ENCODE results near the gene TIMP3.

Gene TIMP3

DNA sequence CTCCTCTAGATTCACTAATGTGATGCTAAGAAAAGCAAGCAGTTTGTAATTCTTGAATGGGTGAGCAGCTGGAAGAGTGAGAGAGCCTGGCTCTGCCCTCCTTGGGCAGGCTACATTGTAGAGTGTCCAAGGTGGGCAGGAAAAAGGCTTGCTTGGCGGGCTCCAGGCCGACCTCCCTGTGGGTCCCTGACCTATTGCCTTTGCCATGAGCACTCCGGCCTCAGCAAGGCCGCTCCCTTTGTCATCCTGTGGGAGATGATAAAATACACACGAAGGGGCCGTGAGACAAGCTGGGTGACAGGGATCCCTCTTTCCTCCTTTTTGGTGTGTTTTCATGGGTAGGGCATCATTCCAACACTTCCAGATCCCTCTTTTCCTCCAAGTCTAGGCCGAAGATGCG is 41.8 kb downstream of the TIMP3 start:
- in situ Hi-C loops (cut with MboI; ENCODE audit: low pct_unique_long_range_greater_than_20kb, low sequenced_read_pairs): loop anchor here (25.0 kb wide), 1 partner anchor 144 kb away; no protein-coding TSS in a partner anchor
- no peak for DNase-seq

DNA sequence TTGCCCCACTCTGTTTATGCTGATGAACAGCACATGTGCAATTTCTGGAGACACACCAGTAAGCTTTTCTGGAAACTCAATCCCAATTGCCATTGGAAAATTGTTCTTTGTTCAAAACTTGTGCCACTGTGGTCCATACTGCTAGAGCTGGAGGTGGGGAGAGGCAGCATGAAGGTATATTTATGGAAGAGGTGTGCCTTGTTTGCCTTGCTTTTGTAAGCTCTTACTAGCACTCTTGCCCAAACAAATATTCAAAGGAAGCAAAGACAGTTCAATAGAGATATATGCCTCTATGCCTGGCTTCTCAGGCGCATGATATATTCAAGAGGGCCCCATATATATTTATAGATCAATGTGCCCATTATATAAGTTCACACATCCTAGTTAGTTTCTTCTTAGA is 42.7 kb downstream of the TIMP3 start:
- DNase-seq: no peak
- in situ Hi-C loops (cut with MboI; ENCODE audit: low pct_unique_long_range_greater_than_20kb, low sequenced_read_pairs): loop anchor here (25.0 kb wide), 1 partner anchor 143 kb away; no protein-coding TSS in a partner anchor

DNA sequence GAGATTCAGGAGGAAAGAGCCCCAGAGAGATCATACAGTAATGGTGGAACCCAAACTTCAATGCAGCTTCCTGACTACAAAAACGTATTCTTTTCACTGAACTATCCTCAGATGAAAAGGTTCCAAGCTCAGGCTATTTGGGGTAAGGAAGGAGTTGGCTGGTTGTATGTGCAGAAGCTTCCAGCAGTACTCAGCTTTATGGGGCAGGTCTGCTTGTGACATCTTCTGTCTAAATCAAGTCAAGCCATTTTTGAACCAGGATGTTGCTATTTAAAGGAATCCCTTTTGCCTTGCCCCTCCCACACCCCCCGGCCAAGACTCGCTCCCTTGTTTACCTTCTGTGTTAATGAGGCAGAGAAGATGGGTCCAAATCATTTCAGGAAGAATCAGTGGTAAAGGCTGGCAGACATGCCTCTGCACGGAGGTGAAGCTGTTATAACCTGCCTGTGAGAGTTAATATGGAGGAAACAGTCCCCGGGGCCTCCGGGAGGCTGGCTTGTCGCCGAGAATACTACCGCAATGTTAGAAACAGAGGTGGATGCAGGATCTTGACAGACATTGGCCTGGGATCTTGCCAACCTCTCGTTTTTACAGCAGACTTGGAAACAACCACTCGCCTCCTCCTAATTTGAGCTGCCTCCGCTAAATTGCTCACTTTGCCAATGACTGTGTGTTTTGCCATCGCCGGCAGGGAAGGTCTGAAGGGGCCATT is 45.4 kb downstream of the TIMP3 start:
- no peak for DNase-seq
- in situ Hi-C loops (cut with MboI; ENCODE audit: low pct_unique_long_range_greater_than_20kb, low sequenced_read_pairs): loop anchor here (25.0 kb wide), 1 partner anchor 140 kb away; no protein-coding TSS in a partner anchor

DNA sequence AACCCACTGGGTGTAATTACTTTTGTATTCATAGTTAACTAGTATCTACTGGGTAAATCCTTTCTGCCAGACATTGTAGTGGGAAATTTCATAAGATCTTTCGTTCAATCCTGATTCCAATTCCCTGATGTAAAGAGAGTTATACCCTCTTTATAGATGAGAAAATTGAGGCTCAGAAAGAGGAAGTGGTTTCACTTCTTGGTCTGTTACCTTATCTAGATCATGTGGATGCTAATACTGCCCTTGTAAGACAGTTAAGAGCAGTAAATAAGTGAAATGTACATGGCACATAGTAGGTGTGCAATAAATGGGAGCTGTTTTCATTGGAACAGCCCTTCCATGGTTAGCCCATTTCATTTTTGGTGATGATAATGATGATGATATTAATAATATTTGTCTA is 46.7 kb downstream of the TIMP3 start:
- DNase-seq: no peak
- in situ Hi-C loops (cut with MboI; ENCODE audit: low pct_unique_long_range_greater_than_20kb, low sequenced_read_pairs): loop anchor here (25.0 kb wide), 1 partner anchor 139 kb away; no protein-coding TSS in a partner anchor

DNA sequence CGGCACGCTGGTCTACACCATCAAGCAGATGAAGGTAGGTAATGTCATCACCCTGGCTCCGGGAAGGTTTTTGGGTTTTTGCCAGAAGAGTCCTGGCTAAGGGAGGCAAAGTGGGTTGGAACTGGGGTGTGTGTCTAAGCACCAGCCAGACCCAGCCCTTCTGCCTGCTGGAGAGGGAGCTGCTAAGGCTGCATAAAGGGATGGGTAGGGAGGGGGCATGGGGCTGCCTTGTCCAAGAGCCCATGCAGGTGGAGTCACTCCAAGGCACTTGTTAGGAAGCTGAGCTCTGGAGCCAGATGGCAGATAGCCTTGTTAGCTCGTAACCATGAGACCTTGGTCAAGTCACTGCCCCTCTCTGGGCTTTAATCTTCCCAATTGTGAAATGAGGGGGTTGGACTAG is 48.0 kb downstream of the TIMP3 start:
- in situ Hi-C loops (cut with MboI; ENCODE audit: low pct_unique_long_range_greater_than_20kb, low sequenced_read_pairs): loop anchor here (25.0 kb wide), 1 partner anchor 138 kb away; no protein-coding TSS in a partner anchor
- no peak for DNase-seq

DNA sequence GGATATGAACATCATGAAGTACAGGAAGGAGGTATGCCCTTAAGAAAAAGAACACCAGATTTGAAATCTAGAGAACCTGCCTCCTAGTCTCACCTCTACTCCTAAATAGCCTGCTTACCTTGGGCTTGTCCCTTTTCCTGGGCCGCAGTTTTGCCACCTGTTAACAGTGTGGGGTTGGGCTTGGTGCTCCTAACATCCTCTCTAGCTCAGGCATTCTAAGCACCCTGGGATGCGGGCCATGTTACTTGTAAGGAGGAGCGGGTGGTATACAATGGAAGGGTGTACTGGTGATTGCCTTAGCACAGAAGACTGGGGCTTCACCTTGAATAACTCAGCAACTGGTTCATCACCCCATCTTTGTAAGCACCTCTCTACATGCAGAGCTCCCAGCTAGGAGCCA is 48.7 kb downstream of the TIMP3 start:
- no peak for DNase-seq
- in situ Hi-C loops (cut with MboI; ENCODE audit: low pct_unique_long_range_greater_than_20kb, low sequenced_read_pairs): no loop called here

DNA sequence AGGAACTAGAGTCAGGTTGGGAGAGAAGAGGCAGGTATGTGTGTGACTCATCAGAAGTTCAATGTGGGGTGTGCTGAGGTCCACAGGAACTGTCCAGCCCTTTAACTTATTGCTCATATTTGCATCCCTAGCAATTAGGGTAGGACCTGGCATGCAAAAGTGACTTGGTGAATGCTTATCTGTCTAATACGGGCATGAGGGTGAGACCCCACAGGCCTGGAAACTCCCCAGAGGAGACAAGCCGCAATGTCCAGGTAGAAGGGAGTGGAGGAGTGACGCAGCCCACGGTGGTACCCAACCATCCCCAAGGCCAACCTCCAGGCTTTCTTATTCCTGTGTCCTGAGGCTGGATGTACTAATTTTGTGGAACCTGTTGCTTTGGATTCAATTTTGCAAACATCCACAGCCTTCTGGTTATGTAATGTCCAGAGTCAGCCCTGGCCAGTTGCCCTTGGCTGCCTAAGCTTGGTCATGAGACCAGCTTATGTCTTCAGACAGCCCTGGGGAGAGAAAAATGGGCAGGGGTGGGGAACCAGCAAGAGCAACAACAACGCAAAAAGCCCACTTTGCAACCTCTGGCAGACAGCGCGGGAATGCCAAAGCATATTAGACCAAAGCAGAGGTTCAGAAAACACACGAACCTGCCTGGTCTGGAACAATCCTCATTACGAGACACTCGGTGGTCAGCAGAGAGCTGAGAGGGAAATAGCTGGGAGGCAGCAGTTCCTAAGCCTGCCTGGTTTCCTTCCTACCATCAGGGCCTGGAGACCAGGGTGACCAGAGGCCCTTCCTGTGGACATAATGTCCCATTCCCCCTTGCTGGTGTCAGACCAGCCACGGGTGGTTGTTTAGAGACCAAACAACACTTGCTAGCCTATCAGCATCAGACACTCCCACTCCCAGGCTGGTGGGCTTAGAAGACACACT is 49.3 kb downstream of the TIMP3 start:
- DNase-seq: no peak
- in situ Hi-C loops (cut with MboI; ENCODE audit: low pct_unique_long_range_greater_than_20kb, low sequenced_read_pairs): no loop called here

DNA sequence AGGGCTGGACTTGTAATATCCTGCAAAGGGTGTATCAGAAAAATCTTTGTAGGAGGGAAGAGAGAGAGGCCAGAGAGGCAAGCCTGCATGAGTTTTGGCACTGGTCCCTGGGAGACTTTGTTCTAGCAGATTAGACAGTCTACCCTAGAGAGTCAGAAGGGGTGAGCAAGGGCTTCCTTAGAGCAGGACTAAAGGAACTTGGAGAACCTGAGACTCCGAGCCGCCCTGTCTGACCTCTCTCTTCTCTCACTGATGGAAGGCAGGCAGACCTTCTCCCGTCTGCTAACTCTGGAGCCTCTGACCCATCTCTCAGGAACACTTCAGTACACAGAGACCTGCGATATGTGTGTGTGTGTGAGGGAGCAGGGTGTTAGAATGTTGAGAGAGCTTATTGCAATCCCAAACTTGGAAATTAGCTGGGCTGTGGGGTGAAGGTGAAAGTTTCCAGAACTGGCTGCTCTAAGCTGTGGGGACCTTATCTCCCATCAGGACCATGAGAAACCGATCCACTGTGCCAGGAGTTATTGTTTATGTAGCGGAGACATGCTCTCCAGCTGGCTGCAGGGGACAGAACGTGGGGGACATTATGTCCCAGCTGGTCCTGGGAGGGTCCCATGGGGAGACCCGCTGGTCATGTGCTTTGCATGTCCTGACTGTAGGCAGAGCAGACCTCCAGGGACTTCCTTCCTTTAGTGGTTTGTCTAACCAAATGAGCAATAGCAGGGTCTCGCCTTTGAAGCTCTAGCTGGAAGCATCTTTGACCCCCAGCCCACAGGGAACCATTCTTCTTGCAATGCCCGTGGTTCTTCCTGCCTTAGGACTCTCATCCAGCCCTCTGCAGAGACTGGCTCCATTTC is 51.1 kb downstream of the TIMP3 start:
- in situ Hi-C loops (cut with MboI; ENCODE audit: low pct_unique_long_range_greater_than_20kb, low sequenced_read_pairs): no loop called here
- no peak for DNase-seq

DNA sequence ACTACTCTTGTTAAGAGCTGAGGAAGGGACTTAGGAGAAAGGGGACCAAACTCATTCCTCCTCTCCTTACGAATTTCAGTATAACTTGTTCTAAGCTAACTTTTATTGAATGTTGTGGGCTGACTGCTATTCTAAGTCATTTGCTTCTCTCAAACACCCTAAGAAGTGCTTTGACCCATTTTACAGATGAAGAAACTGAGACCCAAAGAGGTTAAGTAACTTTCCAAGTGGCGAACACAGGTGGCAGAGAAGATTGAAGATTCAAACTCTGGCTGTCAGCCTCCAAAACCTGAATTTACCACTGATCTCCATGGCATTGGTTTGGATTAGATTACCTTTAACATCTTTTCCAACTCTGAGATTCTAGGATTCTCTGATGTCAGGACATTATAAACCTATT is 52.2 kb downstream of the TIMP3 start:
- no peak for DNase-seq
- in situ Hi-C loops (cut with MboI; ENCODE audit: low pct_unique_long_range_greater_than_20kb, low sequenced_read_pairs): no loop called here

DNA sequence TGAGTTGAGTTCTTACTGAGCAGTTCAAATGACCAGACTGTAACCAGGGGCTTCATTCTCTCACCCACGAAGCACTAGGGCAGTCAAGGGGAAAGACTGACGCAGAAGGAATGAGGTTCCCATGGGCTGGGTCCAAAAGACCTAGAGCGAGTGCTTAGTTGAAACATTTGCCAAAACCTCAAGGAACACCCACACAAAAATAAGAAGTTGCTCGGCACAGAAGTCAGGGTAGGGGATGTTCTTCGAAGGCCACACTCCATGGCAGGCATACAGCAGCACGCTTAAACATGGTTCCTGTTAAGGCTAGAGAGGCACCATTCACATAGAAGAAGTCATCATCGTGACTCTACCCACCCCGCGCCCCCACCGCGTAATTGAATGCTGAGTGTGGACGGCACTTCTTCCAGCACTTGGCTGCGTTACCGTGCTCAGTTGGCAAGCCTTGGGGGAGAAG is 52.9 kb downstream of the TIMP3 start:
- DNase-seq: no peak
- in situ Hi-C loops (cut with MboI; ENCODE audit: low pct_unique_long_range_greater_than_20kb, low sequenced_read_pairs): no loop called here

DNA sequence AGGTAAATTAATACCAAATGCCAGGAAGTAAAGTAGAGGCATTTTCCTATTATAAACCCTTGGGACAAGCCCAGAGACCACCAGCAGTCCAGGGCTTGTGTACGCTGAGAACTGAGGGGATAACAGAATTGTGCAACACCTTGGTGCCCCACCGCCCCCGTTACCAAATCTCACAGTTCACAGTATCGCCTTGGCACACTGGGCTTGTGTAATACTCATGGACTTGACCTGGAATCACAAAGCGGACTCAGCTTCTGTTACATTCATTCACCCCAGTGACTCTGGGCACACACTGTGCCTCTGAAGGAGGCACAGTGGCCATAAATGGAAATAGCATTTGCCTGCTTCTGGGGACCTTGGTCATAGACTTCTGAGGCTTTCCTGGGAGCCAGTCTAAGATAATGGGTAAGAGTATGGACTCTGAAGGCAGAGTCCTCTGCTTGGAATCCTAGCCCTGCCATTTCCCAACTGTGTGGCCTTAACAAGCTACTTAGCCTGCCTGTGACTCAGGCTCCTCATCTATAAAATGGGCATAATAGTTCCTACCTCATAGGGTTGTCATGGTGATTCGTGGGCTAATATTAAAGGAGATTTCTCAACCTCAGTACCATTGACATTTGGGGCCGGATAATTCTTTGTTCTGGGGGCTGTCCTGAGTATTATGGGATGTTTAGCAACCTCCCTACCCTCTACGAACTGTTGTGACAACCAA is 53.7 kb downstream of the TIMP3 start:
- in situ Hi-C loops (cut with MboI; ENCODE audit: low pct_unique_long_range_greater_than_20kb, low sequenced_read_pairs): no loop called here

DNA sequence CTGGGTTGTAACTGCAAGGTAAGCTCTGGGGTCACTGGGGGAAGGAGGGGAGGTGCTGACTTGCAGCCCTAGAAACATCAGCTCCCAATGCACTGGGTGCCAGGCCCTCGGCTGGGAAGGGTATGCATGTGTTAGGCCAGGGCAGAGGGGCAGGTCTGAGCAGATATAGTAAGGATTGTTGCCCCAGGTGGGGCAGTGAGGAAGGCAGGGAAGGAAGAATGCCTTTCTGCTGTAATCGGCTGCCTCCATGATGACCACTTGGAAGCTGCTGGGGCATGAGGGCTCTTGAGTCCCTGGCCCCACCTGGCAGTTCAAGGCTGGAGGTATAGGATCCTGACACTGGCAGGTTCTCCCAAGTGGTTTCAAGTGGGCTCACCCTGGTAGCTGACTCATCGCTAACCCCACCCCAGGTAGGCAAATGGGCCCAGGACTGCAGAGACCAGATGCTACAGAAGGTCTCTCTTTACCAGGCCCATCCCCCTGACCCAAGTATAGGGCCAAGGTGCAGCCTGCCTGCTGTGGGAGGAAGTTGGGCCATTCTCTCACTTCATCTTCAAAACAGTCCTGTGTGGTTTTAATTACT is 56.7 kb downstream of the TIMP3 start:
- in situ Hi-C loops (cut with MboI; ENCODE audit: low pct_unique_long_range_greater_than_20kb, low sequenced_read_pairs): no loop called here

More for the DNA sequence above, 53.7 kb downstream of the TIMP3 start:
- no peak for DNase-seq

DNA sequence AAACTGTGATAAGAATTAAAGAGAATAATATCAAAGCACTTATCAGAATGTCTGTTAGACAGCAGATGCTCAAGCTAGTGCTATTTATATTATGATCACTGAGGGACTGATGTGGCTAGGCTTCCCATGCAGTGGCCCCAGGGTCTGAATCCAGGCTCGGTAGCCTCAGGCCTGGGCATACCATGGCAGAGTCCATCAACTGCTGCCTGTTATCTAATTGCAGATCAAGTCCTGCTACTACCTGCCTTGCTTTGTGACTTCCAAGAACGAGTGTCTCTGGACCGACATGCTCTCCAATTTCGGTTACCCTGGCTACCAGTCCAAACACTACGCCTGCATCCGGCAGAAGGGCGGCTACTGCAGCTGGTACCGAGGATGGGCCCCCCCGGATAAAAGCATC is 57.5 kb downstream of the TIMP3 start:
- DNase-seq: no peak
- in situ Hi-C loops (cut with MboI; ENCODE audit: low pct_unique_long_range_greater_than_20kb, low sequenced_read_pairs): no loop called here

More for the DNA sequence above, 56.7 kb downstream of the TIMP3 start:
- DNase-seq: no peak

DNA sequence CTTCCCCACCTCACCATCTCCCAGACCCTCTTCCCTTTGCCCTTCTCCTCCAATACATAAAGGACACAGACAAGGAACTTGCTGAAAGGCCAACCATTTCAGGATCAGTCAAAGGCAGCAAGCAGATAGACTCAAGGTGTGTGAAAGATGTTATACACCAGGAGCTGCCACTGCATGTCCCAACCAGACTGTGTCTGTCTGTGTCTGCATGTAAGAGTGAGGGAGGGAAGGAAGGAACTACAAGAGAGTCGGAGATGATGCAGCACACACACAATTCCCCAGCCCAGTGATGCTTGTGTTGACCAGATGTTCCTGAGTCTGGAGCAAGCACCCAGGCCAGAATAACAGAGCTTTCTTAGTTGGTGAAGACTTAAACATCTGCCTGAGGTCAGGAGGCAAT is 58.2 kb downstream of the TIMP3 start:
- in situ Hi-C loops (cut with MboI; ENCODE audit: low pct_unique_long_range_greater_than_20kb, low sequenced_read_pairs): no loop called here
- no peak for DNase-seq

DNA sequence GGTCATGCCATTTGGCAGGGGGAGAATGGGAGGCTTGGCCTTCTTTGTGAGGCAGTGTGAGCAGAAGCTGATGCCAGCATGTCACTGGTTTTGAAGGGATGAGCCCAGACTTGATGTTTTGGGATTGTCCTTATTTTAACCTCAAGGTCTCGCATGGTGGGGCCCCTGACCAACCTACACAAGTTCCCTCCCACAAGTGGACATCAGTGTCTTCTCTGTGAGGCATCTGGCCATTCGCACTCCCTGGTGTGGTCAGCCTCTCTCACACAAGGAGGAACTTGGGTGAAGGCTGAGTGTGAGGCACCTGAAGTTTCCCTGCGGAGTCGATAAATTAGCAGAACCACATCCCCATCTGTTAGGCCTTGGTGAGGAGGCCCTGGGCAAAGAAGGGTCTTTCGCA is 59.8 kb downstream of the TIMP3 start:
- in situ Hi-C loops (cut with MboI; ENCODE audit: low pct_unique_long_range_greater_than_20kb, low sequenced_read_pairs): no loop called here
- no peak for DNase-seq

DNA sequence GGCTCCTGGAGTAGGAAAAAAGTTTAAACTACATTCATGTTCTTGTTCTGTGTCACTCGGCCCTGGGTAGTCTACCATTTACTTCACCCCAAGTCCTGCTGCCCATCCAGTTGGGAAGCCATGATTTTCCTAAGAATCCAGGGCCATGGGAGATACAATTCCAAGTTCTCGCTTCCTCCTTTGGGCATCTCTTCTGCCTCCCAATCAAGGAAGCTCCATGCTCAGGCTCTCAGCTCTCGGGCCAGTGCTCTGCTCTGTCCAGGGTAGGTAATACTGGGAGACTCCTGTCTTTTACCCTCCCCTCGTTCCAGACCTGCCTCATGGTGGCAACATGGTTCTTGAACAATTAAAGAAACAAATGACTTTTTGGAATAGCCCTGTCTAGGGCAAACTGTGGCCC is 60.6 kb downstream of the TIMP3 start:
- no peak for DNase-seq
- in situ Hi-C loops (cut with MboI; ENCODE audit: low pct_unique_long_range_greater_than_20kb, low sequenced_read_pairs): no loop called here

DNA sequence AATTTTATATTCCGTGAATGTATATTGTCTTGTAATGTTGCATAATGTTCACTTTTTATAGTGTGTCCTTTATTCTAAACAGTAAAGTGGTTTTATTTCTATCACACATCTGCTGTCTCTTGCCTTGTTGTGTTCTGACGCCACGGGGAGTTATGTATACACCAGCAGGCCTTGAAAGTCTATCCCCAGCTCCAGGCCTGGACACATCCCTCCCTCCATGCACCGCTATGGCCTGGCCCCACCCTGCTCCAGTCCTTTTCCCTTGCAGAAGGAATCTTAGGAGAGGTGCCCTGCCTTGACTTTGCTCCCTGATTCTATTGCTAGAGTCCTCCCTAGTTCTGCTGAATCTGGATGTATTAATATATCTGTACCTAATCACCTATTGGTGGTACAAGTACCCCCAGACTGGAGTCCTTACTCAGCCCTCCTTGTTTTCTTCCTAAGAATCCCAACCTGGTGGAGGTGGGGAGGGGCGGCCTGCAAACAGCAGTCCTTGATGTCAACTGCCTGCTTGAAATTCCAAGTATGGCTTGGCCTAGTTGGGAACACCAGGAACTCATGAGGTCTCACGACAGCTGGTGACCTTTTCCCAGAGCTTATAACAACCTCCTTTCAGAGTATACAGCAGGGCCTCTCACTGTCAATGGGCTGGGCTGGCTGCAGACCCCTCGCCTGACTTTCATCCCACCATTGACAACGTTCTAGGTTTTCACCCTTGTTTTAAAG is 61.6 kb downstream of the TIMP3 start:
- DNase-seq: no peak
- in situ Hi-C loops (cut with MboI; ENCODE audit: low pct_unique_long_range_greater_than_20kb, low sequenced_read_pairs): no loop called here

DNA sequence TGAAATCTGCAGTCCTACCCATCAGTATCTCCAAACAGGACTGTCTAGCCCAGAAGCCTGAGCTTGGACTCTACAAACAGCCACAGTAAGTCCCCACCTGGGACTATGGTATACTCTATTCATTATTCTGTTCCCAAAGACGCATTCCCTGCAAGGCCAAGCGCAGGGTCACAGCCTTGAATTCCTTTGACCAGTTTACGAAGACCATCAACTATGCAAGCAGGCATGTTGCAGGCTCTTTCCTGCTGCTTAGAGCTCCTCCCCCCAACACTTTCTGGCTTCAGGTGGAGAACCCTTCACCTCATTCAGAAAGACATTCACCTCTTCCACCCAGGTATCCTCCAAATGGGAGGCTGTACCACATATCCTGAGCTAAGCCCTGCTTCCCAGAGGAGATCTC is 62.5 kb downstream of the TIMP3 start:
- in situ Hi-C loops (cut with MboI; ENCODE audit: low pct_unique_long_range_greater_than_20kb, low sequenced_read_pairs): no loop called here
- no peak for DNase-seq

Data from KBM-7 (cell line).